ENCODE measurements around the gene SRSF3. TPM values are rescaled to one million over a fixed set of nuclear protein-coding genes. Genes with fewer than 3 reads are reported as not detected.

Gene SRSF3
- total and polyA plus RNA-seq, 9 of the 15 experiments (the other 6 are each of a cell fraction or from before 2014, with no cell fraction given) = 337 to 1,200 (median 518) TPM

DNA sequence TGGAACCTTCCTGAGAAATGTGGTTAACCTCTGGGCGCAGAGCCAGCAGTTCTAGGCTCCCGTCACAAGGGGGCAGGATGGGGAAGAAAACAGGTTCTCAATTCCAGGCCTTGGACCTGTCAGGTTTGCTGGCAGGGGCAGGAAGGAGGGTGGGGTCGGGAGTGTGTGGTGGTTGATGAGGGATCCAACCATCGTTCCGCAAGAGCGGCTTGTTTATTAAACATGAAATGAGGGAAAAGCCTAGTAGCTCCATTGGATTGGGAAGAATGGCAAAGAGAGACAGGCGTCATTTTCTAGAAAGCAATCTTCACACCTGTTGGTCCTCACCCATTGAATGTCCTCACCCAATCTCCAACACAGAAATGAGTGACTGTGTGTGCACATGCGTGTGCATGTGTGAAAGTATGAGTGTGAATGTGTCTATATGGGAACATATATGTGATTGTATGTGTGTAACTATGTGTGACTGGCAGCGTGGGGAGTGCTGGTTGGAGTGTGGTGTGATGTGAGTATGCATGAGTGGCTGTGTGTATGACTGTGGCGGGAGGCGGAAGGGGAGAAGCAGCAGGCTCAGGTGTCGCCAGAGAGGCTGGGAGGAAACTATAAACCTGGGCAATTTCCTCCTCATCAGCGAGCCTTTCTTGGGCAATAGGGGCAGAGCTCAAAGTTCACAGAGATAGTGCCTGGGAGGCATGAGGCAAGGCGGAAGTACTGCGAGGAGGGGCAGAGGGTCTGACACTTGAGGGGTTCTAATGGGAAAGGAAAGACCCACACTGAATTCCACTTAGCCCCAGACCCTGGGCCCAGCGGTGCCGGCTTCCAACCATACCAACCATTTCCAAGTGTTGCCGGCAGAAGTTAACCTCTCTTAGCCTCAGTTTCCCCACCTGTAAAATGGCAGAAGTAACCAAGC is 29.6 kb downstream of the SRSF3 start (continued):
- TF ChIP-seq, protein P1, sequence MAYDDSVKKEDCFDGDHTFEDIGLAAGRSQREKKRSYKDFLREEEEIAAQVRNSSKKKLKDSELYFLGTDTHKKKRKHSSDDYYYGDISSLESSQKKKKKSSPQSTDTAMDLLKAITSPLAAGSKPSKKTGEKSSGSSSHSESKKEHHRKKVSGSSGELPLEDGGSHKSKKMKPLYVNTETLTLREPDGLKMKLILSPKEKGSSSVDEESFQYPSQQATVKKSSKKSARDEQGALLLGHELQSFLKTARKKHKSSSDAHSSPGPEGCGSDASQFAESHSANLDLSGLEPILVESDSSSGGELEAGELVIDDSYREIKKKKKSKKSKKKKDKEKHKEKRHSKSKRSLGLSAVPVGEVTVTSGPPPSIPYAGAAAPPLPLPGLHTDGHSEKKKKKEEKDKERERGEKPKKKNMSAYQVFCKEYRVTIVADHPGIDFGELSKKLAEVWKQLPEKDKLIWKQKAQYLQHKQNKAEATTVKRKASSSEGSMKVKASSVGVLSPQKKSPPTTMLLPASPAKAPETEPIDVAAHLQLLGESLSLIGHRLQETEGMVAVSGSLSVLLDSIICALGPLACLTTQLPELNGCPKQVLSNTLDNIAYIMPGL (CRISPR knock-in tag; IDR thresholded peaks at IDR 0.05) = no peak
- TF ChIP-seq, protein P2, sequence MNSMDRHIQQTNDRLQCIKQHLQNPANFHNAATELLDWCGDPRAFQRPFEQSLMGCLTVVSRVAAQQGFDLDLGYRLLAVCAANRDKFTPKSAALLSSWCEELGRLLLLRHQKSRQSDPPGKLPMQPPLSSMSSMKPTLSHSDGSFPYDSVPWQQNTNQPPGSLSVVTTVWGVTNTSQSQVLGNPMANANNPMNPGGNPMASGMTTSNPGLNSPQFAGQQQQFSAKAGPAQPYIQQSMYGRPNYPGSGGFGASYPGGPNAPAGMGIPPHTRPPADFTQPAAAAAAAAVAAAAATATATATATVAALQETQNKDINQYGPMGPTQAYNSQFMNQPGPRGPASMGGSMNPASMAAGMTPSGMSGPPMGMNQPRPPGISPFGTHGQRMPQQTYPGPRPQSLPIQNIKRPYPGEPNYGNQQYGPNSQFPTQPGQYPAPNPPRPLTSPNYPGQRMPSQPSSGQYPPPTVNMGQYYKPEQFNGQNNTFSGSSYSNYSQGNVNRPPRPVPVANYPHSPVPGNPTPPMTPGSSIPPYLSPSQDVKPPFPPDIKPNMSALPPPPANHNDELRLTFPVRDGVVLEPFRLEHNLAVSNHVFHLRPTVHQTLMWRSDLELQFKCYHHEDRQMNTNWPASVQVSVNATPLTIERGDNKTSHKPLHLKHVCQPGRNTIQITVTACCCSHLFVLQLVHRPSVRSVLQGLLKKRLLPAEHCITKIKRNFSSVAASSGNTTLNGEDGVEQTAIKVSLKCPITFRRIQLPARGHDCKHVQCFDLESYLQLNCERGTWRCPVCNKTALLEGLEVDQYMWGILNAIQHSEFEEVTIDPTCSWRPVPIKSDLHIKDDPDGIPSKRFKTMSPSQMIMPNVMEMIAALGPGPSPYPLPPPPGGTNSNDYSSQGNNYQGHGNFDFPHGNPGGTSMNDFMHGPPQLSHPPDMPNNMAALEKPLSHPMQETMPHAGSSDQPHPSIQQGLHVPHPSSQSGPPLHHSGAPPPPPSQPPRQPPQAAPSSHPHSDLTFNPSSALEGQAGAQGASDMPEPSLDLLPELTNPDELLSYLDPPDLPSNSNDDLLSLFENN (IDR thresholded peaks at IDR 0.05; ENCODE audit: low read depth in 2 of 2, low read length in 2 of 2) = no peak
- TF ChIP-seq, protein P3, sequence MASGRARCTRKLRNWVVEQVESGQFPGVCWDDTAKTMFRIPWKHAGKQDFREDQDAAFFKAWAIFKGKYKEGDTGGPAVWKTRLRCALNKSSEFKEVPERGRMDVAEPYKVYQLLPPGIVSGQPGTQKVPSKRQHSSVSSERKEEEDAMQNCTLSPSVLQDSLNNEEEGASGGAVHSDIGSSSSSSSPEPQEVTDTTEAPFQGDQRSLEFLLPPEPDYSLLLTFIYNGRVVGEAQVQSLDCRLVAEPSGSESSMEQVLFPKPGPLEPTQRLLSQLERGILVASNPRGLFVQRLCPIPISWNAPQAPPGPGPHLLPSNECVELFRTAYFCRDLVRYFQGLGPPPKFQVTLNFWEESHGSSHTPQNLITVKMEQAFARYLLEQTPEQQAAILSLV (tag; IDR thresholded peaks at IDR 0.05) = no peak
- TF ChIP-seq, protein P4, sequence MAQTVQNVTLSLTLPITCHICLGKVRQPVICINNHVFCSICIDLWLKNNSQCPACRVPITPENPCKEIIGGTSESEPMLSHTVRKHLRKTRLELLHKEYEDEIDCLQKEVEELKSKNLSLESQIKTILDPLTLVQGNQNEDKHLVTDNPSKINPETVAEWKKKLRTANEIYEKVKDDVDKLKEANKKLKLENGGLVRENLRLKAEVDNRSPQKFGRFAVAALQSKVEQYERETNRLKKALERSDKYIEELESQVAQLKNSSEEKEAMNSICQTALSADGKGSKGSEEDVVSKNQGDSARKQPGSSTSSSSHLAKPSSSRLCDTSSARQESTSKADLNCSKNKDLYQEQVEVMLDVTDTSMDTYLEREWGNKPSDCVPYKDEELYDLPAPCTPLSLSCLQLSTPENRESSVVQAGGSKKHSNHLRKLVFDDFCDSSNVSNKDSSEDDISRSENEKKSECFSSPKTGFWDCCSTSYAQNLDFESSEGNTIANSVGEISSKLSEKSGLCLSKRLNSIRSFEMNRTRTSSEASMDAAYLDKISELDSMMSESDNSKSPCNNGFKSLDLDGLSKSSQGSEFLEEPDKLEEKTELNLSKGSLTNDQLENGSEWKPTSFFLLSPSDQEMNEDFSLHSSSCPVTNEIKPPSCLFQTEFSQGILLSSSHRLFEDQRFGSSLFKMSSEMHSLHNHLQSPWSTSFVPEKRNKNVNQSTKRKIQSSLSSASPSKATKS (CRISPR knock-in tag; IDR thresholded peaks at IDR 0.05) = no peak
- TF ChIP-seq TAL1 (IDR thresholded peaks at IDR 0.05) (no peak), ZNF24 (IDR thresholded peaks at IDR 0.05) (peak; percentile 19; the same call in 1 of the 2 replicates), HNRNPK (IDR thresholded peaks at IDR 0.05; ENCODE audit: low read depth, low read length, poor library complexity, severe bottlenecking) (no peak), ZNF274 (IDR thresholded peaks at IDR 0.05; ENCODE audit: borderline replicate concordance, low read depth, low read length) (no peak), RBFOX2 (IDR thresholded peaks at IDR 0.05; ENCODE audit: low read depth, low read length) (no peak), SRSF9 (IDR thresholded peaks at IDR 0.05; ENCODE audit: borderline replicate concordance, low read depth, low read length) (no peak), ATF1 (CRISPR knock-in tag; IDR thresholded peaks at IDR 0.05) (no peak), ATF1 (tag; IDR thresholded peaks at IDR 0.05) (peak; percentile 33; the same call in 1 of the 2 replicates), KLF13 (tag; IDR thresholded peaks at IDR 0.05; ENCODE audit: borderline replicate concordance, low read depth) (no peak), HSF4 (CRISPR knock-in tag; IDR thresholded peaks at IDR 0.05; ENCODE audit: borderline replicate concordance) (no peak), CCAR2 (IDR thresholded peaks at IDR 0.05; ENCODE audit: low read depth, low read length) (no peak)
- TF ChIP-seq, protein P5, sequence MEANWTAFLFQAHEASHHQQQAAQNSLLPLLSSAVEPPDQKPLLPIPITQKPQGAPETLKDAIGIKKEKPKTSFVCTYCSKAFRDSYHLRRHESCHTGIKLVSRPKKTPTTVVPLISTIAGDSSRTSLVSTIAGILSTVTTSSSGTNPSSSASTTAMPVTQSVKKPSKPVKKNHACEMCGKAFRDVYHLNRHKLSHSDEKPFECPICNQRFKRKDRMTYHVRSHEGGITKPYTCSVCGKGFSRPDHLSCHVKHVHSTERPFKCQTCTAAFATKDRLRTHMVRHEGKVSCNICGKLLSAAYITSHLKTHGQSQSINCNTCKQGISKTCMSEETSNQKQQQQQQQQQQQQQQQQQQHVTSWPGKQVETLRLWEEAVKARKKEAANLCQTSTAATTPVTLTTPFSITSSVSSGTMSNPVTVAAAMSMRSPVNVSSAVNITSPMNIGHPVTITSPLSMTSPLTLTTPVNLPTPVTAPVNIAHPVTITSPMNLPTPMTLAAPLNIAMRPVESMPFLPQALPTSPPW (CRISPR knock-in tag; IDR thresholded peaks at IDR 0.05) = peak; percentile 65
